Measurements from ENCODE around the gene AFAP1.

DNA sequence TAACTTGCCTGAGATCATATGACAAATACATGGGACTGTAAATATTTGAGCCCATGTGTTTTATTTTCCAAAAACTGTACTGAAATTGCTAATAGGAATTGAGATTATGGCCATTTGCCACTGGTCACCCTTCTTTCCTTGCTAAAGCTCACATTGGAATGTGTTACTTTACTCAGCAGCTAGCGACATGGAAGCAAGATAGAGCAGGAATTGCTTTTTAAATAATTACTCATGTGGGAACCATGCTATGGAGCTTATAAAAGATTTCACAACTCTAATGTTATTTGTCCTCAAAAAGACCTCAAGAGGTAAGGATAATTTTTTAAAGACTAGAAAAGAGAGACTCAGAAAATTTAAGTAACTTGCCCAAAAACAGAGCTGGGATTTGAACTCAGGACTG is 48.8 kb upstream of the AFAP1 start:
- TF ChIP-seq, protein P1, sequence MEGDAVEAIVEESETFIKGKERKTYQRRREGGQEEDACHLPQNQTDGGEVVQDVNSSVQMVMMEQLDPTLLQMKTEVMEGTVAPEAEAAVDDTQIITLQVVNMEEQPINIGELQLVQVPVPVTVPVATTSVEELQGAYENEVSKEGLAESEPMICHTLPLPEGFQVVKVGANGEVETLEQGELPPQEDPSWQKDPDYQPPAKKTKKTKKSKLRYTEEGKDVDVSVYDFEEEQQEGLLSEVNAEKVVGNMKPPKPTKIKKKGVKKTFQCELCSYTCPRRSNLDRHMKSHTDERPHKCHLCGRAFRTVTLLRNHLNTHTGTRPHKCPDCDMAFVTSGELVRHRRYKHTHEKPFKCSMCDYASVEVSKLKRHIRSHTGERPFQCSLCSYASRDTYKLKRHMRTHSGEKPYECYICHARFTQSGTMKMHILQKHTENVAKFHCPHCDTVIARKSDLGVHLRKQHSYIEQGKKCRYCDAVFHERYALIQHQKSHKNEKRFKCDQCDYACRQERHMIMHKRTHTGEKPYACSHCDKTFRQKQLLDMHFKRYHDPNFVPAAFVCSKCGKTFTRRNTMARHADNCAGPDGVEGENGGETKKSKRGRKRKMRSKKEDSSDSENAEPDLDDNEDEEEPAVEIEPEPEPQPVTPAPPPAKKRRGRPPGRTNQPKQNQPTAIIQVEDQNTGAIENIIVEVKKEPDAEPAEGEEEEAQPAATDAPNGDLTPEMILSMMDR (IDR thresholded peaks at IDR 0.05): no peak
- TF ChIP-seq SIN3A (IDR thresholded peaks at IDR 0.05; ENCODE audit: borderline replicate concordance, insufficient read depth, low read depth, low read length) (no peak), POLR2AphosphoS5 (IDR thresholded peaks at IDR 0.05; ENCODE audit: low read depth, low read length) (no peak)
- TF ChIP-seq, protein P2, sequence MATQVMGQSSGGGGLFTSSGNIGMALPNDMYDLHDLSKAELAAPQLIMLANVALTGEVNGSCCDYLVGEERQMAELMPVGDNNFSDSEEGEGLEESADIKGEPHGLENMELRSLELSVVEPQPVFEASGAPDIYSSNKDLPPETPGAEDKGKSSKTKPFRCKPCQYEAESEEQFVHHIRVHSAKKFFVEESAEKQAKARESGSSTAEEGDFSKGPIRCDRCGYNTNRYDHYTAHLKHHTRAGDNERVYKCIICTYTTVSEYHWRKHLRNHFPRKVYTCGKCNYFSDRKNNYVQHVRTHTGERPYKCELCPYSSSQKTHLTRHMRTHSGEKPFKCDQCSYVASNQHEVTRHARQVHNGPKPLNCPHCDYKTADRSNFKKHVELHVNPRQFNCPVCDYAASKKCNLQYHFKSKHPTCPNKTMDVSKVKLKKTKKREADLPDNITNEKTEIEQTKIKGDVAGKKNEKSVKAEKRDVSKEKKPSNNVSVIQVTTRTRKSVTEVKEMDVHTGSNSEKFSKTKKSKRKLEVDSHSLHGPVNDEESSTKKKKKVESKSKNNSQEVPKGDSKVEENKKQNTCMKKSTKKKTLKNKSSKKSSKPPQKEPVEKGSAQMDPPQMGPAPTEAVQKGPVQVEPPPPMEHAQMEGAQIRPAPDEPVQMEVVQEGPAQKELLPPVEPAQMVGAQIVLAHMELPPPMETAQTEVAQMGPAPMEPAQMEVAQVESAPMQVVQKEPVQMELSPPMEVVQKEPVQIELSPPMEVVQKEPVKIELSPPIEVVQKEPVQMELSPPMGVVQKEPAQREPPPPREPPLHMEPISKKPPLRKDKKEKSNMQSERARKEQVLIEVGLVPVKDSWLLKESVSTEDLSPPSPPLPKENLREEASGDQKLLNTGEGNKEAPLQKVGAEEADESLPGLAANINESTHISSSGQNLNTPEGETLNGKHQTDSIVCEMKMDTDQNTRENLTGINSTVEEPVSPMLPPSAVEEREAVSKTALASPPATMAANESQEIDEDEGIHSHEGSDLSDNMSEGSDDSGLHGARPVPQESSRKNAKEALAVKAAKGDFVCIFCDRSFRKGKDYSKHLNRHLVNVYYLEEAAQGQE (IDR thresholded peaks at IDR 0.05; ENCODE audit: insufficient read depth in 1 of 2, low read depth in 2 of 2, low read length in 1 of 2): no peak
